LNCaP clone FGC (cell line): ENCODE results near the gene NAPA.

ENCODE experiments used
- DNase-seq: peaks from one replicate; pipeline ENCODE4 v3.0.0-alpha.2; 2011; ENCODE audit warnings: low read depth
- H3K4me3 ChIP-seq: 2 replicates; pipeline ENCODE4 v1.5.1; 2011; ENCODE audit warnings: mild to moderate bottlenecking, low read depth, low read length, control low read depth
- TF ChIP-seq, protein P1 (sequence below): IDR thresholded peaks from 2 replicates; pipeline ENCODE4 v1.5.1; 2012; ENCODE audit warnings: mild to moderate bottlenecking; ENCODE audit not compliant: control insufficient read depth, insufficient read depth; ENCODE audit errors: extremely low read depth

The NAPA gene

DNA sequence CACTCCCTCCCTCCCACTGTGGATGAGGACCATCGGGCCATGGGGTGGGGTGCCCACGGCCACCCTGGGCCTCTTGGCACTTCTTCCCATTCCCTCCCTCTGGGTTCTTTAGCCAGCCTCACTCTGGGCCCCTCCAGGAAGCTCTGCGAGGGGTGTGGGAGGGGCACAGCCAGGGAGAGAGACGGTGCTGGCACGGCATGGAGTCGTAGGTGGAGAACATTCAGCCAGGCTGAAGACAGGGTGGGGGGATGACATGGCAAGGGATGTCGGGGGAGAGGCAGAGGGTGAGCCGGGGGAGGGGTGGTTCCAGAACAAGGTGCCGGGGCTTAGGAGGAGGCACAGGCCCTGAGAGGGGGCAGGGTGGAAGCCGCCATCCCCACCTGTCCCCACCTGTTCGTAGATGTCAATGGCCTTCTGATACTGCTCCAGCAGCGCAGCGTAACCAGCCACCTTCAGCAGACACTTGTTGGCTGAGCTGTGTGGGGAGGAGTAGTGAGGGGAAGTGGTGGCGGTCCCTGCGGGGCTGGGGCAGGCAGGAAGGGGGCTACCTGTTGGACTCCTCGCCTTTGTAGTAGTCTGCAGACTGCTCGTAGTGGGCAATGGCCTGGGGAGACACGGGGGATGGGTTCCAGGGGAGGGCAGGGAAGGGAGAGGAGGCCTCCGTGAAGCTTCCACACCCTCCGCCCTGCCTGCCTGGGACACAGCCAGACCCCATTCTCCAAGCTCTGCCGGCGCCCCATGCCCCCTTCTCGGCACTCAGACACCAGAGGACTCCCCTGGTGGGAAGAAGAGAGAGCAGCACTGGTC lies 22.1 kb downstream of the NAPA start:
- DNase-seq, result no peak
- TF ChIP-seq, protein P1, sequence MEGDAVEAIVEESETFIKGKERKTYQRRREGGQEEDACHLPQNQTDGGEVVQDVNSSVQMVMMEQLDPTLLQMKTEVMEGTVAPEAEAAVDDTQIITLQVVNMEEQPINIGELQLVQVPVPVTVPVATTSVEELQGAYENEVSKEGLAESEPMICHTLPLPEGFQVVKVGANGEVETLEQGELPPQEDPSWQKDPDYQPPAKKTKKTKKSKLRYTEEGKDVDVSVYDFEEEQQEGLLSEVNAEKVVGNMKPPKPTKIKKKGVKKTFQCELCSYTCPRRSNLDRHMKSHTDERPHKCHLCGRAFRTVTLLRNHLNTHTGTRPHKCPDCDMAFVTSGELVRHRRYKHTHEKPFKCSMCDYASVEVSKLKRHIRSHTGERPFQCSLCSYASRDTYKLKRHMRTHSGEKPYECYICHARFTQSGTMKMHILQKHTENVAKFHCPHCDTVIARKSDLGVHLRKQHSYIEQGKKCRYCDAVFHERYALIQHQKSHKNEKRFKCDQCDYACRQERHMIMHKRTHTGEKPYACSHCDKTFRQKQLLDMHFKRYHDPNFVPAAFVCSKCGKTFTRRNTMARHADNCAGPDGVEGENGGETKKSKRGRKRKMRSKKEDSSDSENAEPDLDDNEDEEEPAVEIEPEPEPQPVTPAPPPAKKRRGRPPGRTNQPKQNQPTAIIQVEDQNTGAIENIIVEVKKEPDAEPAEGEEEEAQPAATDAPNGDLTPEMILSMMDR, result no peak
- no peak overlapping the region for H3K4me3 ChIP-seq

DNA sequence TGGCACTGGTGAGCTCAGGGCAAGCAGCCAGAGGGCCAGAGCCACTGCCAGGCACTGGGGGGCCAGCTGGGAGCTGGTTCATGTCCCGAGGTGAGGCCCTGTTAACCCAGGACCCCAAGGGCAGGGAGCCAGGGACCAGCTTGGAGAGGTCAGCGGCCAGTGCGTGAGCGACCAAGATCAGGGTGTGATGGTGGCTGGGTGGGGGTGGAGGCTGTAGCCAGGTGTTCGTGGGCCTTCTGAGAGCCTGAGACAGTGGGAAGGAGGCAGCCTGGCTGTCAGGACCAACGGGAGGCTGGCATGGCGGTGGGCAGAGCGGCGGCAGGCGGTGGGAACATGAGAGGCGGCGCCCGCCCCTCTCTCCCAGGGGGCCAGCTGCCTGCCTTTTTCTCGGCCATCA lies 22.7 kb downstream of the NAPA start:
- TF ChIP-seq, protein P1, result no peak
- no peak for DNase-seq
- H3K4me3 ChIP-seq, result no peak overlapping the region

DNA sequence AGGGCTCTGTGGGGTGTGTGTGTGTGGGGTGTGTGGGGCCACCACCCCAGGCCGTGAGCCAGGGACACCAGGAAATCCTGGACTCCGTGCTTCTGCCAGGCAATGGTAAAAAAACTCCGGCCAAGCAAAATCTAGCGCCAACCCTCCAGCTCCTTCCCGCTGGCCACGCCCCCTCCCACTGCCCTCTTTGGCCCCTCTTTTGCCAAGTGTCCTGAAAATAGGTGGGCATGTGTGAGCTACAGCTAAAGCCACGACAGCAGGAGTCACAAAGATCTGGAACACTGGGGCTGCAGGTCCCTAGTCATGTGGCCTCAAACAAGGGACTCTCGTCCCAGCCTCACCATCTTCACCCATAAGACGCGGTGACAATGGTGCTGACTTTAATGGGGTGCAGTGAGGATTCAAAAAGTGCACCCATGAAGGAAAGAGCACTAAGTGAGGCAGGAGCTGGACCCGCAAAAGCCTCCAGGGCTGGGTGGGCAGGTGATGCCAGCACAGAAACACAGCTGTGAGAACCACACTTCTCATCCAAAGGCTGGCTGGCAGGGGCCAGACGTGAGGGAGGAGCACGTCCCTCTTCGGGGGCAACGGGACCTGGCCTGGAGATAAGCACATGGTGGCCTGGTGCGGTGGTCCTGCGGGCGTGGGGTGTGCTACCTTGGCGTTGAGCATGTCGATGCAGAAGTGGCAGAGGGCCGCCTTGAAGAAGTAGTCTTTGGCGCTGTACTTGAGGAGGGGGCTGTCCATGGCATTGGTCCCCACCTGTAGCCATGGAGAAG lies 23.3 kb downstream of the NAPA start:
- DNase-seq, result no peak
- TF ChIP-seq, protein P1, result no peak
- no peak overlapping the region for H3K4me3 ChIP-seq

DNA sequence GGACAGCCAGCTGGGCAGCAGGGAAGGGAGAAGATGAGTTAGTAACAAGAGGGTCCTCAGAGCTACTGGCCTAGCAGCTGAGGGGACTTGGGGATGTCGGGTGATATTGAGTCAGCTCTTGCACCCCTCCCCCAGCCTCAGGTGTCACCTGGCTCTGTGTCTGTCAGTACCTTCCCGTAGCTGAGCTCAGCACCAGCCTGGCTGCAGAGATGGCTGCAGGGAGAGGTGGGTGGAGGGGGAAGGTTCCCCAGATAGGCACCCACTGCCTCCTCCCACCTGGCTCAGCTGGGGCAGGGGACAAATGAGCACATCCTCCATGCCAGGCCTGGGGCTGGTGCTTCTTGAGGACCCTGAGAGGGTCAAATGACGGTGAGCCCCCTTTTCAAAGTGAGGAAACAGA lies 24.0 kb downstream of the NAPA start:
- TF ChIP-seq, protein P1, result no peak

DNA sequence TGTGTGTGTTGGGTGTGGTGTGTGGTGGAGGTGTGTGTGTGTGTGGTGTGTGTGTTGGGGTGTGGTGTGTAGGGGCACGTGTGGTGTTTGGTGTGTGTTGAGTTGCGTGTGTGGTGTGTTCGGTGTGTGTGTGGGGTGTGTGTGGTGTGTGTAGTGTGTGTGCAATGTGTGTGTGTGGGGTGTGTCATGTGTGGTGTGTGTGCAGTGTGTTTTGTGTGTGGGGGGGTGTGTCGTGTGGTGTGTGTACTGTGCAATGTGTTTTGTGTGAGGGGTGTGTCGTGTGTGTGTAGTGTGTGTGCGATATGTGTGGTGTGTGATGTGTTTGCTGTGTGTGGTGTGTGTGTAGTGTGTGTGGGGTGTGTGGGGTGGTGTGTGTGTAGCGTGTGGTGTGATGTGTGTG lies 24.8 kb downstream of the NAPA start:
- TF ChIP-seq, protein P1, result no peak
- DNase-seq, result no peak
- H3K4me3 ChIP-seq, result no peak overlapping the region

More for the DNA sequence above, 24.0 kb downstream of the NAPA start:
- DNase-seq, result no peak
- no peak overlapping the region for H3K4me3 ChIP-seq

DNA sequence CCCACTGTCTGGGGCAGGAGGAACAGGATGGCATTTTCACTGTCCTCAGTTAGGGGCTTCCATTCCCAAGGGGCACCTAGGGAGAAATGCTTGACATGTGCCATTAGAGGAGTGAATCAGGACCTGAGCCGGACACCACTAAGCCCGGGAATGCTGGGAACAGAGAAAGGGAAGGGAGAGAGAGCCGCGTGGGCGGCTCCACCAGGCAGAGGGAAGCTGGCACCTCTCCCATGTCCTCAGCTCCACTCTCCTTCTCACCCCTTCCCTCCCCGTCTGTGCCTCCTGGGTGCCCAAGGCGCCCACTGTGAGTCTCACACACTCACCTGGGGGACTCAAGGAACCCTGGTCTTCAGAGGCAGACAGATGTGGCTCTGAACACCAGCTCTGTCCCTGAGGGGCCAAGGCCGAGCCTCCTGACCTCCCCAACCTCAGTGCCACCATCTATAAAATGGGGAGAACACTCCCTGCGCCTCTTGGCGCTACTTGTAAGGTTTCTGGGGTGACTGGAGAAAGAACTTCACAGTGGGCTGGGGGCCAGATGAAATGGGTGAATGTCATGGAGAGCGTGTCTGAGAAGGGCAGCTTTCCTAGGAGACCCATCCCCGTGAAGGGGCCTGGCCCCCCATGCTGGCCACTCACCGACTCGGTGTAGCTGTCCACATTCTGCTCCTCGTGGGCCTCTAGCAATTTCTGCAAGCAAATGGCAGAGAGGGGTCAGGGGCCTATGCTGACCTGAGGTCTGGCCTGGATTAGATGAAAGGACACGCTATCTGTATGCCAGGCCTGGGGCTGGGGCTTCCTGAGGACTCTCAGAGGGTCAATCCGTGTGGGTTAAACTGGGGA lies 25.6 kb downstream of the NAPA start:
- no peak for DNase-seq
- TF ChIP-seq, protein P1, result no peak
- no peak overlapping the region for H3K4me3 ChIP-seq
